Measurements from ENCODE around the gene TCN2. TPM values are rescaled to one million over a fixed set of nuclear protein-coding genes. Genes with fewer than 3 reads are reported as not detected.

TCN2 gene
- total RNA-seq, 2 donors from 2014 or later, result 9.3 to 27.0 TPM

DNA sequence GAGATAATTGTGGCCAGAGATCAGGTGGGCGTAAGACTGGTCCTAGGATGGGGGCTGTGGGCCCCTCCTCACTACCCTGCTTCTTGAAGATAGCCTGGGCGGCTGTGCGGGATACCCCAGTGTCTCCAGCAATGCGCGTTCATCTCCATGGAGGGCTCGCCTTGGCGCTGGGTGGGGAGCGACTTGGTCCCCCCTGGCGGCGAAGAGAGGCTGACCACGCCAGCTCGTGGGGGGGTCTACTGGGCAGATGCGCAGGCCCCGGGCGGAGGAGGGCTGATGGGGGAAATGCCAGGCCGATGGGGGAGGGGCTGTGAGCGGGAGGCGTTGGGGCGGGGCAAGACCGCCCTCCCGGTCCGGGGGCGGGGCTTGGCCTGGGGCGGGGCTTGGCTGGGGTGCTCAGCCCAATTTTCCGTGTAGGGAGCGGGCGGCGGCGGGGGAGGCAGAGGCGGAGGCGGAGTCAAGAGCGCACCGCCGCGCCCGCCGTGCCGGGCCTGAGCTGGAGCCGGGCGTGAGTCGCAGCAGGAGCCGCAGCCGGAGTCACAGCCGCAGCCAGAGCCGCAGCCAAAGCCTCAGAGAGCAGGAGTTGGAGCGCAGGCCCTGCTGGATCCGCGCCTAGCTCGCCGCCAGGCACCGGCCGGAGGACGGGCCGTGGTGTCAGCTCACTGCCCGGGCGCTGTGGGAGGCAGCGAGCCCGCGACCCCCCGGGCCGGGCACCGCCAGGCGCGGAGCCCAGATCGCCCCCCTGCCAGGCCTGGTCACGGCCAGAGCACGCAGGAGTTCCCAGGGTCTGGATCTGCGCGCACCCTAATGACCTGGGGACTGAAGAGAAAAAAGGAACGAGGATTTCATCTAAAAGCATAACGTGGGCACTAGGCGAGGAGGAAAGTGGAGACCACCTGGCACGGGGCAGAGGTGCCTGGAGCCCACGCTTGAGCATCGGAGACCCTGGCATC is 28.6 kb downstream of the TCN2 start, which contains the start of gene SLC35E4:
SLC35E4 (plus strand) TSS at position 509 of the 953 bp plus-strand sequence. CDS start 670 bp downstream, outside the sequence.
- peak within 1 kb of the TSS; percentile 76 to 84 for H3K9ac ChIP-seq (ENCODE audit: low read depth in 2 of 2, low read length in 2 of 2)
- no peaks in the 10 kb centered on the region for H3K27me3 ChIP-seq
- H3K9me3 ChIP-seq, result no peaks in the 10 kb centered on the region
- H3K4me1 ChIP-seq, result peaks cover 15% of the 10 kb centered on the region
- TF ChIP-seq, protein P1, sequence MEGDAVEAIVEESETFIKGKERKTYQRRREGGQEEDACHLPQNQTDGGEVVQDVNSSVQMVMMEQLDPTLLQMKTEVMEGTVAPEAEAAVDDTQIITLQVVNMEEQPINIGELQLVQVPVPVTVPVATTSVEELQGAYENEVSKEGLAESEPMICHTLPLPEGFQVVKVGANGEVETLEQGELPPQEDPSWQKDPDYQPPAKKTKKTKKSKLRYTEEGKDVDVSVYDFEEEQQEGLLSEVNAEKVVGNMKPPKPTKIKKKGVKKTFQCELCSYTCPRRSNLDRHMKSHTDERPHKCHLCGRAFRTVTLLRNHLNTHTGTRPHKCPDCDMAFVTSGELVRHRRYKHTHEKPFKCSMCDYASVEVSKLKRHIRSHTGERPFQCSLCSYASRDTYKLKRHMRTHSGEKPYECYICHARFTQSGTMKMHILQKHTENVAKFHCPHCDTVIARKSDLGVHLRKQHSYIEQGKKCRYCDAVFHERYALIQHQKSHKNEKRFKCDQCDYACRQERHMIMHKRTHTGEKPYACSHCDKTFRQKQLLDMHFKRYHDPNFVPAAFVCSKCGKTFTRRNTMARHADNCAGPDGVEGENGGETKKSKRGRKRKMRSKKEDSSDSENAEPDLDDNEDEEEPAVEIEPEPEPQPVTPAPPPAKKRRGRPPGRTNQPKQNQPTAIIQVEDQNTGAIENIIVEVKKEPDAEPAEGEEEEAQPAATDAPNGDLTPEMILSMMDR (IDR thresholded peaks at IDR 0.05), result no peak
- H3K36me3 ChIP-seq, result no peaks in the 10 kb centered on the region
- peak within 1 kb of the TSS; percentile 72 for H3K4me3 ChIP-seq
- peak within 1 kb of the TSS; percentile 84 for H3K27ac ChIP-seq
- intact Hi-C loops (cut with DNase I), result loop anchor here (2.0 to 10.0 kb wide), 2 partner anchors 119 to 289 kb away; no protein-coding TSS in a partner anchor
- DNase-seq, result peak; percentile 99

DNA sequence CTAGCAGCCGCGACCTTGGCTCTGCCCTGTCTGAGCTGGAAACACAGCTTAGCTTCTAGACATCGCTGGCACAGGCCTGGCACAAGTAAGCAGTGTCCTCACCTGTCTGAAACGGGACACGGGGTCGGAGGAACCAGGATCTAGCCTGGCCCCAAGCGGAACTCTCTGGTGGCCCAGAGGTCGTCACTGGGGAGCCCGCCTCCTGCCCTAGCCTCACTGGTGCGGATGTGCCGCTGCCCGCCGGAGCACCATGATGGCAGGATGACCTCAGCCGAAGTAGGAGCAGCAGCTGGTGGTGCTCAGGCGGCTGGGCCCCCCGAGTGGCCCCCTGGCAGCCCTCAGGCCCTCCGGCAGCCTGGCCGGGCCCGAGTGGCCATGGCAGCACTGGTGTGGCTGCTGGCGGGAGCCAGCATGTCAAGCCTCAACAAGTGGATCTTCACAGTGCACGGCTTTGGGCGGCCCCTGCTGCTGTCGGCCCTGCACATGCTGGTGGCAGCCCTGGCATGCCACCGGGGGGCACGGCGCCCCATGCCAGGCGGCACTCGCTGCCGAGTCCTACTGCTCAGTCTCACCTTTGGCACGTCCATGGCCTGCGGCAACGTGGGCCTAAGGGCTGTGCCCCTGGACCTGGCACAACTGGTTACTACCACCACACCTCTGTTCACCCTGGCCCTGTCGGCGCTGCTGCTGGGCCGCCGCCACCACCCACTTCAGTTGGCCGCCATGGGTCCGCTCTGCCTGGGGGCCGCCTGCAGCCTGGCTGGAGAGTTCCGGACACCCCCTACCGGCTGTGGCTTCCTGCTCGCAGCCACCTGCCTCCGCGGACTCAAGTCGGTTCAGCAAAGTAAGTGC is 29.5 kb downstream of the TCN2 start:
- H3K4me1 ChIP-seq, result peaks cover 15% of the 10 kb centered on the region
- intact Hi-C loops (cut with DNase I), result loop anchor here (10.0 kb wide), 1 partner anchor 288 kb away; no protein-coding TSS in a partner anchor
- TF ChIP-seq, protein P1 (IDR thresholded peaks at IDR 0.05), result no peak

DNA sequence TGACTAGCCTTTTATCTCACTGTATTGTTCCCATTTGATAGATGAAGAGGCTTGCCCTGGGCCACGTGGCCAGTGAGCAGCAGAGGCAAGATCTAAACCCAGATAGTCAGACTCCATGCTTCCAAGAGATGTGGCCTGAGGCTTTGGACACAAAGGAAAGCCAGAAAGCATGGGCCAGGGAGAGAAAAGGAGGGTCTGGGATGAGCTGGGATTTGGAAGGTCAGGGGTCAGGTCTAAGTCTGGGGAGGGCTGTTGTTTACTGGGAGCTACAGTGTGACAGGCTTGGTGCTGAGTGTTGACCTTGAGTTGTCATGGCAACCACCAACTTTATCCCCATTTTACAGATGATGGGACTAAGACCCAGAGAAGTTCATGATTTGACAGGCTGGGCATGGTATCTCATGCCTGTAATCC is 30.7 kb downstream of the TCN2 start:
- TF ChIP-seq, protein P1 (IDR thresholded peaks at IDR 0.05), result no peak
- no peak overlapping the region for H3K9ac ChIP-seq (ENCODE audit: low read depth in 2 of 2, low read length in 2 of 2)
- intact Hi-C loops (cut with DNase I), result loop anchor here (10.0 kb wide), 1 partner anchor 287 kb away; no protein-coding TSS in a partner anchor
- H3K9me3 ChIP-seq, result no peaks in the 10 kb centered on the region
- H3K27me3 ChIP-seq, result no peaks in the 10 kb centered on the region
- DNase-seq, result no peak
- H3K4me1 ChIP-seq, result peaks cover 15% of the 10 kb centered on the region
- H3K27ac ChIP-seq, result no peak overlapping the region
- no peaks in the 10 kb centered on the region for H3K36me3 ChIP-seq
- no peak overlapping the region for H3K4me3 ChIP-seq

More for the DNA sequence above, 29.5 kb downstream of the TCN2 start:
- no peaks in the 10 kb centered on the region for H3K36me3 ChIP-seq
- no peaks in the 10 kb centered on the region for H3K9me3 ChIP-seq
- no peaks in the 10 kb centered on the region for H3K27me3 ChIP-seq
- peak overlapping the region; percentile 84 for H3K27ac ChIP-seq
- H3K9ac ChIP-seq (ENCODE audit: low read depth in 2 of 2, low read length in 2 of 2), result peak overlapping the region; percentile 76 to 84
- H3K4me3 ChIP-seq, result peak overlapping the region; percentile 72
- DNase-seq, result peak; percentile 46

DNA sequence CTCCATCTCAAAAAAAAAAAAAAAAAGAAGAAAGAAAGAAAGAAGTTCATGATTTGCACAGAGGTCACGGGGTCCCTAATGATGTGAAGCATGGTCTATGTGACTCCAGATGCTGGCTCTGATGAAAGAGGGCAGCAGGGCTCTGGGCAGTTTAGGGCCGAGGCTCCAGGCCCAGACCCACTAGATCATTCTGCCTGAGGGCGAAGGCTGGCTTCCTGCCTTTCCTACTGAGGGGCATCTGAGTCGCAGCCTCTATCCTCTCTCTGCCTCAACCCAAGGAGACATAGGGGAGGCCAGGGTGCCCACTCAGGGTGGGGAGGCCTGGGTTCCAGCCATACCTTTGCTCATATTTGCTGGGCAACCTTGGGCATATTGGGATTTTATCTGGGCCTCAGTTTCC is 33.4 kb downstream of the TCN2 start:
- Histone ChIP-seq H3K4me3 (no peak overlapping the region), H3K36me3 (no peaks in the 10 kb centered on the region), H3K9me3 (no peaks in the 10 kb centered on the region), H3K9ac (ENCODE audit: low read depth in 2 of 2, low read length in 2 of 2) (no peak overlapping the region), H3K27me3 (no peaks in the 10 kb centered on the region), H3K27ac (no peak overlapping the region), H3K4me1 (peaks cover 10% of the 10 kb centered on the region)
- no peak for DNase-seq
- TF ChIP-seq, protein P1 (IDR thresholded peaks at IDR 0.05), result no peak
- intact Hi-C loops (cut with DNase I), result no loop called here

DNA sequence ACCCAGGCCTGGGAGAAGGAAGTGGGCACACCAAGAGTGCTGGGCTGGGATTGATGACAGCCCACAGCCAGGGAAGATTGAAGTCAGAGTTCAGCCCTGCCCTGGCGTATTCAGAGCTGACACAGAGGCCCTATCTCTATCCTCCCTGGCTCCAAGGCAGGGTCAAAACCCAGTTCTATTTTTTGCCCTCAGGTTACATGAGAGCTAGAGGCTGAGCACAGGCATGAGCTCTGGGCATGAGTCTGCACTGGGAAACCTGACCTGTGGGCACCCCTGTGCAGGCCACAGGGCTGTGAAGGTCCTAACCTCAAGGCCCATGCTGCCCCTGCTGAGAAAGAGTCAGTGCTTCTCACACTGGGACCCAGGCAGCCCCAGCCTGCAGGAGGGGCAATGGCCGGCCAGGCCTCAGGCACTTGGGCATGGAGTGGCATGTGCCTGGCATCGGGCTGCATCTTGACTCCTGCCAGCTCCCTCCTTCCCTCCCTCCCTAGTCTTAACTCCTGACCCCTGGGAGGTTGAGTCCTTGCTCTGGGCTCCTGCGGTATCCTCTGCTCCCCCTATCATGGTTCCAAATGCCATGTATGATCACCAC is 34.0 kb downstream of the TCN2 start:
- Histone ChIP-seq H3K27ac (no peak overlapping the region), H3K27me3 (no peaks in the 10 kb centered on the region), H3K9ac (ENCODE audit: low read depth in 2 of 2, low read length in 2 of 2) (no peak overlapping the region), H3K4me1 (peaks cover 10% of the 10 kb centered on the region), H3K36me3 (no peaks in the 10 kb centered on the region), H3K9me3 (no peaks in the 10 kb centered on the region), H3K4me3 (no peak overlapping the region)
- no peak for DNase-seq
- TF ChIP-seq, protein P1 (IDR thresholded peaks at IDR 0.05), result no peak
- intact Hi-C loops (cut with DNase I), result no loop called here
